AG20443 (cell line): ENCODE data around the gene LYG2.
"Not testable (repeated sequence)": the region's sequence is repeated elsewhere in the genome, so short reads cannot be mapped to it uniquely, and the experiment has no call there.

Experiments
- DNase-seq: peaks from one replicate; pipeline ENCODE4 v3.0.0; 2012; ENCODE audit warnings: low spot score, mixed read lengths

Gene LYG2

DNA sequence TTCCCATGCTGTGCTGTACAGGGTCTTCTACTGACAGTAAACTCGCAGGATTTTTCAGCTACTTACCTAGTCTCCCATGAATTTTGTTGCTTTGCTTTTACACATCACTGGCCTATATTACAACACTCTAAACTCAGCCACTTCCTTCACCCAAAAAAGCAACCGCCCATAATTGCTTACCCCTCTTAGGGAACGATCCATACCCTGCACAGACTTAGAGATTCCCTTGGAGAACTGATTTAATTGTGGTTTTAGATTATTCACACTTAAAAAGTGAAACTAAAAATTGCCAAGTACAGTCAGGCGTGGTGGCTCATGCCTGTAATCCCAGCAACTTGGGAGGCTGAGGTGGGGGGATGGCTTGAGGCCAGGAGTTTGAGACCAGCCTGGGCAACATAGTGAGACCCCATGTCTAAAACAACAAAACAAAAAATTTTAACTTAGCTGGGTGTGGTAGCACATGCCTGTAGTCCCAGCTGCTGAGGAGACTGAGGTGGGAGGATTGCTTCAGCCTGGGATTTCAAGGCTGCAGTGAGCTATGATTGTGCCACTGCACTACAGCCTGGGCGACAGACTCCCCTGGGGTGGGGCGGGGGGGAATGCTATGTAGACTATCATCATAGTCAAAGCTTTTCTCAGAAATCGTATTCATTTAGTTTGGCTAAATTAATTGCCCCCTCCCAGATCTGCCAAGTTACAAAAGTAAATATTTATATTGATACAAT, 55.2 kb downstream of the LYG2 start:
- no peak for DNase-seq

DNA sequence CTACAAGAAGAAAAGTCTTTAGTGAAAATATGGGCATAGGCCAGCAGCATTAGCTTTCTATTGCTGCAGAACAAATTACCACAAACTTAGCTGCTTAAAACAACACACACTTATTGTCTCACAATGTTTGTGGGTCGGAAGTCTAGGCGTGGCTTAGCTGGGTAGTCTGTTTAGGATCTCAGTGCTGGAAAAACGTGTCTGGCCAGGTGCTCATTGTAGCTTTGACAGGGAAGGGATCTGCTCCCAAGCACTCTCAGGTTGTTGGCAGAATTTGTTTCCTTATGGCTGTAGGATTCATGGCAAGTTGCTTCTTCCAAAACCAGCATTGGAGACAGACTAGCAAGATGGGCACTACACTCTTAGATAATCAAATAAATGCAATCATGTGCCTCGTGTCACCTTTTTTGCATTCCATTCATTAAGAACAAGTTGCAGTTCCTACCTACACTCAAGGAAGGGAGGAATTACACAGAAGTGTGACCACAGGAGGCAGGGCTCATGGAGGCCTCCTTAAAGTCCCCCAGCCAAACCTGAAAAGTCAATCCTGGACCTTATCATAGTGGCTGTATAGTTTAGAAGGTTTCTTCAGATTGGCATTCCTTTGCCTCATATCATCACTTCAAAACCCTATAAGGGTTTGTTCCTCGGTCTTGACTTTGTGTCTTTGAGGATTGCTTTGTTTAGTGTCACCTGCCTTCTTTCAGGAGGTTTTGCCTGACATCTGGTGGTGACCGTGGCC, 57.2 kb downstream of the LYG2 start:
- no peak for DNase-seq

DNA sequence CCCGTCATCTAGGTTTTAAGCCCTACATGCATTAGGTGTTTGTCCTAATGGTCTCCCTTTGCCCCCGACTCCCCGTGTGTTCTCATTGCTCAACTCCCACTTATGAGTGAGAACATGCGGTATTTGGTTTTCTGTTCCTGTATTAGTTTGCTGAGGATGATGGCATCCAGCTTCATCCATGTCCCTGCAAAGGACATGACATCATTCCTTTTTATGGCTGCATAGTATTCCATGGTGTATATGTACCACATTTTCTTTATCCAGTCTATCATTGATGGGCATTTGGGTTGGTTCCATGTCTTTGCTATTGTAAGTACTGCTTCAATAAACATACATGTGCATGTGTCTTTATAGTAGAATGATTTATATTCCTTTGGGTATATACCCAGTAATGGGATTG, 63.1 kb downstream of the LYG2 start:
- DNase-seq: not testable (repeated sequence)
